Astrocyte (in vitro differentiated cells and primary cell): ENCODE results near the gene CDC42BPG.

Experiments
- CTCF ChIP-seq: IDR thresholded peaks from 2 replicates; pipeline ENCODE4 v1.5.1; 2011; ENCODE audit warnings: low read depth, mild to moderate bottlenecking, inconsistent platforms, low read length, moderate library complexity; ENCODE audit not compliant: insufficient read depth
- EZH2 ChIP-seq: IDR thresholded peaks from 2 replicates; pipeline ENCODE4 v1.6.1; 2012; ENCODE audit warnings: mild to moderate bottlenecking, low read length, inconsistent platforms; ENCODE audit not compliant: insufficient read depth

- TF ChIP-seq CTCF (no peak), EZH2 (no peak)
Observed at GRCh38 chr11:64809781-64810241, 34.6 kb downstream of the CDC42BPG start.
